Measurements from ENCODE around the gene NNAT. TPM values are rescaled to one million over a fixed set of nuclear protein-coding genes. Genes with fewer than 3 reads are reported as not detected.
"Not testable (repeated sequence)": the region's sequence is repeated elsewhere in the genome, so short reads cannot be mapped to it uniquely, and the experiment has no call there.

The NNAT gene
- total RNA-seq, 1 donor from 2014 or later = not detected

GRCh38 chr20:37531856-37532255 is 10.8 kb downstream of the NNAT start:
- ATAC-seq (ENCODE audit: poor library complexity) = no peak
- no peak for DNase-seq
- intact Hi-C loops (cut with DNase I) = loop anchor here (5.0 kb wide), 1 partner anchor 145 kb away; no protein-coding TSS in a partner anchor

- intact Hi-C loops (cut with DNase I) = loop anchor here (5.0 kb wide), 1 partner anchor 146 kb away; no protein-coding TSS in a partner anchor
- no peak for ATAC-seq (ENCODE audit: poor library complexity)
- DNase-seq = no peak
Measured at GRCh38 chr20:37533154-37533715, 12.2 kb downstream of the NNAT start.

- ATAC-seq (ENCODE audit: poor library complexity) (peak; percentile 93), DNase-seq (no peak)
- intact Hi-C loops (cut with DNase I) = loop anchor here (2.0 to 5.0 kb wide), 3 partner anchors 147 to 337 kb away; no protein-coding TSS in a partner anchor
Measured at GRCh38 chr20:37534401-37535157, 13.5 kb downstream of the NNAT start.

GRCh38 chr20:37535443-37536132 is 14.5 kb downstream of the NNAT start:
- DNase-seq (no peak), ATAC-seq (ENCODE audit: poor library complexity) (no peak)
- intact Hi-C loops (cut with DNase I) = loop anchor here (2.0 to 5.0 kb wide), 2 partner anchors 267 to 338 kb away; no protein-coding TSS in a partner anchor

- intact Hi-C loops (cut with DNase I) = loop anchor here (5.0 kb wide), 1 partner anchor 340 kb away; no protein-coding TSS in a partner anchor
- ATAC-seq (ENCODE audit: poor library complexity) (no peak), DNase-seq (no peak)
Measured at GRCh38 chr20:37537505-37537904, 16.5 kb downstream of the NNAT start.

GRCh38 chr20:37538003-37538402 is 17.0 kb downstream of the NNAT start:
- no peak for ATAC-seq (ENCODE audit: poor library complexity)
- intact Hi-C loops (cut with DNase I) = loop anchor here (5.0 kb wide), 1 partner anchor 341 kb away; no protein-coding TSS in a partner anchor

GRCh38 chr20:37539424-37539823 is 18.4 kb downstream of the NNAT start:
- DNase-seq = no peak
- intact Hi-C loops (cut with DNase I) = loop anchor here (5.0 kb wide), 1 partner anchor 342 kb away; no protein-coding TSS in a partner anchor
- no peak for ATAC-seq (ENCODE audit: poor library complexity)

More at GRCh38 chr20:37538003-37538402, 17.0 kb downstream of the NNAT start:
- no peak for DNase-seq

- no peak for DNase-seq
- intact Hi-C loops (cut with DNase I) = no loop called here
- no peak for ATAC-seq (ENCODE audit: poor library complexity)
Measured at GRCh38 chr20:37540001-37540400, 19.0 kb downstream of the NNAT start.

- ATAC-seq (ENCODE audit: poor library complexity); intact Hi-C loops (cut with DNase I); DNase-seq: not testable (repeated sequence)
Measured at GRCh38 chr20:37540838-37541237, 19.8 kb downstream of the NNAT start.

- DNase-seq (no peak), ATAC-seq (ENCODE audit: poor library complexity) (no peak)
- intact Hi-C loops (cut with DNase I) = no loop called here
Measured at GRCh38 chr20:37541326-37541725, 20.3 kb downstream of the NNAT start.

GRCh38 chr20:37542281-37542680 is 21.2 kb downstream of the NNAT start:
- DNase-seq (no peak), ATAC-seq (ENCODE audit: poor library complexity) (no peak)
- intact Hi-C loops (cut with DNase I) = no loop called here

GRCh38 chr20:37543828-37544227 is 22.8 kb downstream of the NNAT start:
- no peak for ATAC-seq (ENCODE audit: poor library complexity)
- no peak for DNase-seq
- intact Hi-C loops (cut with DNase I) = no loop called here

- DNase-seq (no peak), ATAC-seq (ENCODE audit: poor library complexity) (no peak)
- intact Hi-C loops (cut with DNase I) = no loop called here
Measured at GRCh38 chr20:37544386-37544785, 23.3 kb downstream of the NNAT start.

GRCh38 chr20:37545516-37545915 is 24.5 kb downstream of the NNAT start:
- intact Hi-C loops (cut with DNase I) = no loop called here
- no peak for ATAC-seq (ENCODE audit: poor library complexity)
- DNase-seq = no peak

GRCh38 chr20:37547912-37548311 is 26.9 kb downstream of the NNAT start:
- ATAC-seq (ENCODE audit: poor library complexity) = no peak
- no peak for DNase-seq
- intact Hi-C loops (cut with DNase I) = no loop called here

- ATAC-seq (ENCODE audit: poor library complexity); intact Hi-C loops (cut with DNase I); DNase-seq: not testable (repeated sequence)
Measured at GRCh38 chr20:37550101-37550920, 29.3 kb downstream of the NNAT start.

- intact Hi-C loops (cut with DNase I); ATAC-seq (ENCODE audit: poor library complexity); DNase-seq: not testable (repeated sequence)
Measured at GRCh38 chr20:37551660-37552059, 30.6 kb downstream of the NNAT start.

GRCh38 chr20:37552415-37552814 is 31.4 kb downstream of the NNAT start:
- ATAC-seq (ENCODE audit: poor library complexity) = no peak
- no peak for DNase-seq
- intact Hi-C loops (cut with DNase I) = no loop called here
